ENCODE results near the gene FFAR4. TPM values are rescaled to one million over a fixed set of nuclear protein-coding genes. Genes with fewer than 3 reads are reported as not detected.
A peak's percentile ranks its signal among the peaks of the same experiment; 100 is the strongest.

FFAR4 gene
- total and polyA plus RNA-seq, 4 experiments from 2014 or later = not detected

- intact Hi-C loops (cut with micrococcal nuclease) = no loop called here
- H3K4me3 Mint-ChIP-seq = no peak overlapping the region
- no peak overlapping the region for H3K4me3 ChIP-seq (ENCODE audit: low read length in 2 of 2)
- H3K4me1 Mint-ChIP-seq = no peaks in the 10 kb centered on the region
- H3K27ac ChIP-seq (ENCODE audit: low read depth, low read length) = no peak overlapping the region
- H3K9me3 Mint-ChIP-seq = no peaks in the 10 kb centered on the region
- H3K9me3 ChIP-seq (ENCODE audit: control insufficient read depth in 1 of 2, low read length in 2 of 2) = no peaks in the 10 kb centered on the region
- H3K36me3 ChIP-seq (ENCODE audit: insufficient read depth, low read length) = no peaks in the 10 kb centered on the region
- H3K27ac Mint-ChIP-seq = no peak overlapping the region
- peaks cover 2 to 4% of the 10 kb centered on the region in 2 donors for H3K27me3 Mint-ChIP-seq
- peaks cover 3% of the 10 kb centered on the region for H3K27me3 ChIP-seq (ENCODE audit: insufficient read depth, low read length)
- ChIA-PET POLR2A (ENCODE audit: partially characterized antibody) (no interaction called here), CTCF (ENCODE audit: partially characterized antibody) (no interaction called here)
- H3K4me1 ChIP-seq (ENCODE audit: insufficient read depth, low read length) = no peaks in the 10 kb centered on the region
- no peak for DNase-seq
- no peaks in the 10 kb centered on the region for H3K36me3 Mint-ChIP-seq
Measured at GRCh38 chr10:93594518-93594917, 28.1 kb downstream of the FFAR4 start.

GRCh38 chr10:93595378-93596161 lies 29.1 kb downstream of the FFAR4 start:
- no peak overlapping the region for H3K4me3 ChIP-seq (ENCODE audit: low read length in 2 of 2)
- Mint-ChIP-seq H3K4me3 (no peak overlapping the region), H3K36me3 (no peaks in the 10 kb centered on the region), H3K9me3 (no peaks in the 10 kb centered on the region), H3K27me3 (peaks cover 3 to 6% of the 10 kb centered on the region in 2 donors), H3K4me1 (peaks cover 0 to 4% (median 1%) of the 10 kb centered on the region in 4 donors), H3K27ac (no peak overlapping the region)
- peaks cover 11% of the 10 kb centered on the region for H3K27me3 ChIP-seq (ENCODE audit: insufficient read depth, low read length)
- POLR2A ChIA-PET (ENCODE audit: partially characterized antibody) = no interaction called here
- H3K9me3 ChIP-seq (ENCODE audit: control insufficient read depth in 1 of 2, low read length in 2 of 2) = no peaks in the 10 kb centered on the region
- H3K27ac ChIP-seq (ENCODE audit: low read depth, low read length) = no peak overlapping the region
- CTCF ChIA-PET (ENCODE audit: partially characterized antibody) = no interaction called here
- DNase-seq = no peak
- intact Hi-C loops (cut with micrococcal nuclease) = no loop called here
- H3K36me3 ChIP-seq (ENCODE audit: insufficient read depth, low read length) = no peaks in the 10 kb centered on the region
- H3K4me1 ChIP-seq (ENCODE audit: insufficient read depth, low read length) = no peaks in the 10 kb centered on the region

GRCh38 chr10:93596539-93596938 lies 30.1 kb downstream of the FFAR4 start:
- ChIA-PET POLR2A (ENCODE audit: partially characterized antibody) (no interaction called here), CTCF (ENCODE audit: partially characterized antibody) (no interaction called here)
- H3K4me1 Mint-ChIP-seq = peaks cover 0 to 6% (median 1%) of the 10 kb centered on the region in 4 donors
- H3K9me3 ChIP-seq (ENCODE audit: control insufficient read depth in 1 of 2, low read length in 2 of 2) = no peaks in the 10 kb centered on the region
- peaks cover 4 to 6% of the 10 kb centered on the region in 2 donors for H3K27me3 Mint-ChIP-seq
- H3K9me3 Mint-ChIP-seq = no peaks in the 10 kb centered on the region
- H3K27ac Mint-ChIP-seq = no peak overlapping the region
- intact Hi-C loops (cut with micrococcal nuclease) = no loop called here
- DNase-seq = no peak
- no peaks in the 10 kb centered on the region for H3K36me3 ChIP-seq (ENCODE audit: insufficient read depth, low read length)
- H3K27ac ChIP-seq (ENCODE audit: low read depth, low read length) = no peak overlapping the region
- no peaks in the 10 kb centered on the region for H3K4me1 ChIP-seq (ENCODE audit: insufficient read depth, low read length)
- peaks cover 11% of the 10 kb centered on the region for H3K27me3 ChIP-seq (ENCODE audit: insufficient read depth, low read length)
- no peak overlapping the region for H3K4me3 ChIP-seq (ENCODE audit: low read length in 2 of 2)
- no peak overlapping the region for H3K4me3 Mint-ChIP-seq
- no peaks in the 10 kb centered on the region for H3K36me3 Mint-ChIP-seq

- CTCF ChIA-PET (ENCODE audit: partially characterized antibody) = no interaction called here
- Histone ChIP-seq H3K27ac (ENCODE audit: low read depth, low read length) (no peak overlapping the region), H3K36me3 (ENCODE audit: insufficient read depth, low read length) (no peaks in the 10 kb centered on the region), H3K27me3 (ENCODE audit: insufficient read depth, low read length) (peaks cover 14% of the 10 kb centered on the region), H3K9me3 (ENCODE audit: control insufficient read depth in 1 of 2, low read length in 2 of 2) (no peaks in the 10 kb centered on the region), H3K4me1 (ENCODE audit: insufficient read depth, low read length) (no peaks in the 10 kb centered on the region), H3K4me3 (ENCODE audit: low read length in 2 of 2) (no peak overlapping the region)
- no peaks in the 10 kb centered on the region for H3K36me3 Mint-ChIP-seq
- H3K9me3 Mint-ChIP-seq = no peaks in the 10 kb centered on the region
- no peak overlapping the region for H3K27ac Mint-ChIP-seq
- H3K4me3 Mint-ChIP-seq = no peak overlapping the region
- H3K4me1 Mint-ChIP-seq = peaks cover 0 to 9% (median 2%) of the 10 kb centered on the region in 4 donors
- no peak for DNase-seq
- POLR2A ChIA-PET (ENCODE audit: partially characterized antibody) = no interaction called here
- peaks cover 10 to 12% of the 10 kb centered on the region in 2 donors for H3K27me3 Mint-ChIP-seq
- intact Hi-C loops (cut with micrococcal nuclease) = no loop called here
Measured at GRCh38 chr10:93597075-93597599, 30.7 kb downstream of the FFAR4 start.

GRCh38 chr10:93598157-93598556 lies 31.7 kb downstream of the FFAR4 start:
- H3K4me3 ChIP-seq (ENCODE audit: low read length in 2 of 2) = no peak overlapping the region
- ChIA-PET CTCF (ENCODE audit: partially characterized antibody) (no interaction called here), POLR2A (ENCODE audit: partially characterized antibody) (no interaction called here)
- H3K9me3 ChIP-seq (ENCODE audit: control insufficient read depth in 1 of 2, low read length in 2 of 2) = no peaks in the 10 kb centered on the region
- peaks cover 19% of the 10 kb centered on the region for H3K27me3 ChIP-seq (ENCODE audit: insufficient read depth, low read length)
- intact Hi-C loops (cut with micrococcal nuclease) = no loop called here
- no peak for DNase-seq
- H3K4me1 ChIP-seq (ENCODE audit: insufficient read depth, low read length) = no peaks in the 10 kb centered on the region
- Mint-ChIP-seq H3K4me1 (peaks cover 0 to 9% (median 2%) of the 10 kb centered on the region in 4 donors), H3K36me3 (no peaks in the 10 kb centered on the region), H3K27me3 (peaks cover 13 to 16% of the 10 kb centered on the region in 2 donors), H3K9me3 (no peaks in the 10 kb centered on the region), H3K27ac (no peak overlapping the region), H3K4me3 (no peak overlapping the region)
- no peaks in the 10 kb centered on the region for H3K36me3 ChIP-seq (ENCODE audit: insufficient read depth, low read length)
- no peak overlapping the region for H3K27ac ChIP-seq (ENCODE audit: low read depth, low read length)

- Mint-ChIP-seq H3K36me3 (no peaks in the 10 kb centered on the region), H3K4me3 (no peak overlapping the region), H3K27me3 (peaks cover 18 to 23% of the 10 kb centered on the region in 2 donors), H3K27ac (no peak overlapping the region), H3K4me1 (peaks cover 0 to 9% (median 2%) of the 10 kb centered on the region in 4 donors), H3K9me3 (no peaks in the 10 kb centered on the region)
- CTCF ChIA-PET (ENCODE audit: partially characterized antibody) = no interaction called here
- intact Hi-C loops (cut with micrococcal nuclease) = no loop called here
- Histone ChIP-seq H3K4me1 (ENCODE audit: insufficient read depth, low read length) (no peaks in the 10 kb centered on the region), H3K27ac (ENCODE audit: low read depth, low read length) (no peak overlapping the region), H3K36me3 (ENCODE audit: insufficient read depth, low read length) (no peaks in the 10 kb centered on the region), H3K9me3 (ENCODE audit: control insufficient read depth in 1 of 2, low read length in 2 of 2) (no peaks in the 10 kb centered on the region), H3K4me3 (ENCODE audit: low read length in 2 of 2) (no peak overlapping the region), H3K27me3 (ENCODE audit: insufficient read depth, low read length) (peaks cover 19% of the 10 kb centered on the region)
- POLR2A ChIA-PET (ENCODE audit: partially characterized antibody) = no interaction called here
- DNase-seq = no peak
Measured at GRCh38 chr10:93599335-93599734, 32.9 kb downstream of the FFAR4 start.

- H3K27me3 ChIP-seq (ENCODE audit: insufficient read depth, low read length) = peaks cover 19% of the 10 kb centered on the region
- ChIA-PET POLR2A (ENCODE audit: partially characterized antibody) (no interaction called here), CTCF (ENCODE audit: partially characterized antibody) (no interaction called here)
- DNase-seq = no peak
- no peaks in the 10 kb centered on the region for H3K9me3 ChIP-seq (ENCODE audit: control insufficient read depth in 1 of 2, low read length in 2 of 2)
- H3K36me3 Mint-ChIP-seq = no peaks in the 10 kb centered on the region
- no peaks in the 10 kb centered on the region for H3K9me3 Mint-ChIP-seq
- H3K4me1 Mint-ChIP-seq = peaks cover 0 to 9% (median 2%) of the 10 kb centered on the region in 4 donors
- peak overlapping the region in 1 of 8 donors; percentile 42 for H3K4me3 Mint-ChIP-seq
- H3K27ac ChIP-seq (ENCODE audit: low read depth, low read length) = no peak overlapping the region
- peaks cover 18 to 27% of the 10 kb centered on the region in 2 donors for H3K27me3 Mint-ChIP-seq
- no peaks in the 10 kb centered on the region for H3K4me1 ChIP-seq (ENCODE audit: insufficient read depth, low read length)
- H3K4me3 ChIP-seq (ENCODE audit: low read length in 2 of 2) = no peak overlapping the region
- no peaks in the 10 kb centered on the region for H3K36me3 ChIP-seq (ENCODE audit: insufficient read depth, low read length)
- intact Hi-C loops (cut with micrococcal nuclease) = no loop called here
- no peak overlapping the region for H3K27ac Mint-ChIP-seq
Measured at GRCh38 chr10:93599778-93600177, 33.3 kb downstream of the FFAR4 start.
